GM04503 (cell line): Measurements from ENCODE around the gene KDM2B.

ENCODE experiments used
- DNase-seq: peaks from one replicate; pipeline ENCODE4 v3.0.0-alpha.2; 2012; ENCODE audit warnings: low read depth

Gene KDM2B

DNA sequence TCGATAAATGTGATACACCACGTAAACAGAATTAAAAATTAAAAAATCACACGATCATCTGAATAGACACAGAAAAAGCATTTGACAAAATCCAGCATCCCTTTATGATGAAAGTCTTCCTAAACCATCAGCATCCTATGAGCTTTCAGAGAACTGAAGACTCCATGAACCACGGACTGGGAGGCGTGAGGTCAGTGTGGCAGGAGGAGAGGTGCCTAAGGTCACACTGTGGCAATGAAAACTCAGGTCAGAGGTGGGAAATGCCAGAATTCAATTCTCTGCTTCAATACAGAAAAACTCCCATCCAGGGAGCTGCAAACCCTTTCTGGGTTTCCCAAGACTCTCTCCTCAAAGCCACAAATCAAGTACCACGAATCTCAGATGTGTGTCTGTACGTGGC, 51.6 kb downstream of the KDM2B start:
- no peak for DNase-seq

DNA sequence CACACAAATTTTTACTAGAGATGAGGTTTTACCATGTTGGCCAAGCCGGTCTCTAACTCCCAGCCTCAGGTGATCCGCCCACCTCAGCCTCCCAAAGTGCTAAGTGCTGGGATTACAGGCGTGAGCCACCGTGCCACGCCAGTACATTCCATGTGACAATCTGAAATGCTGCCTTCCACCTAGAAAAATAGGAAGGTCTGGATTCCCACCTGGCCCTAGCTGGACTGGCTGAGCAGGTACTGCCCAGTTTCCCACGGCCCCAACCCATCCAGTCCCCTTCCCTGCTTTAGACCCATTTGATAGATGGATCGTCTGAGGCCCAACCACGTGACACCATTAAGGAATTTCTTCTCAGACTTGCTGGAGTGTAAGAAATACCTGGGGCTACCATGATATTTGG, 55.4 kb downstream of the KDM2B start:
- DNase-seq: no peak

DNA sequence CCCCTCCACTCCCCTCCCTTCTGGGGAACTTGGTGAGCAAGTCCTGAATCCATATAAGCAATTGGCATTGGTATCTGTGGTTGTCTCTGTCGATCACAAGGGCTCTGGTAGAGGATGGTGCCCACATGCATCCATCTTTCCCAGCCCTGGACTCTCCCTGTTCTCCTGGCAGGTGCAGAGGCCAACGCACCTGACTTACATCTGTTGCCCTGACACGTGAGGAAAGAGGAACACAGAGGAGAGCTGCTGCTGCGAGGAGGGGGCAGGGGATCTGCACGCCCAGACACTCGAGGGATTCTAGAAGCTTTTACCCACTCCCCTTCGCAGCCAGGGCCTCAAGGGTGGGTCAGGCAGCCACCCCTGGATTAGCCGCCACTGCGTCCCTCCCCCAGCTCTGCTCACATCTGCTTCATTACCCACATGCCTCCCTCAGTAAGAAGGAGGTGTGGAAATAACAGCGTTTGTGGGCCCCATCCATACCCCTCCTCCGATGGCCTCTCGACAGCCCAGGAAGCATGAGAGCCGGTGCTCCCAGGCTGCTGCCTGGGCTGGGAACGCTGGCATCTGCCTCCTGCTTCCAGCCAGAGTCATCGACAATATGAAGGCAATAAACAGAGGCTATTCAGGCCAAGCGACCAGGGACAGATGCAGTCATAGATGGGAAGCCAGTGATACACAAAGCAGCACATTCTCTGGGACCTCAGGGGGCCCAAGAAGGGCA, 56.5 kb downstream of the KDM2B start:
- DNase-seq: no peak

DNA sequence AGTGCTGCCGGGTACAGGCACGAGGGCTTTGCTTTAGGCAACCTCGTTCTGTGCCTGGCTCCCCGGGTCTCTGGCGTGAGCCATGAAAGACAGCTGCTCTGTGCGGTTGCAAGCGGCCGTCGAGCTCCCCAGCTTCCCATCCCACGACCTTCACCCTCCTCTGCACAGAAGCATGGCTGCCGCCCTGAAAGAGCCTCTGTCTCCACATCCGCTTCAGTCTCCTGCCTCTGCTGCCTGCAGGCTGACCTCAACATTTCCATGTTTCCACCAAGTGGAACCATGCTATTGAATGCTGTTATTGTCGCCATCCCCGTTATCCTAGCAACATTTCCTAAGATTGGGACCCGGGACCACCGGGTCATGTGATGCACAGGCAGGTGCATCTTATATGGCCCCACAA, 57.1 kb downstream of the KDM2B start:
- no peak for DNase-seq

DNA sequence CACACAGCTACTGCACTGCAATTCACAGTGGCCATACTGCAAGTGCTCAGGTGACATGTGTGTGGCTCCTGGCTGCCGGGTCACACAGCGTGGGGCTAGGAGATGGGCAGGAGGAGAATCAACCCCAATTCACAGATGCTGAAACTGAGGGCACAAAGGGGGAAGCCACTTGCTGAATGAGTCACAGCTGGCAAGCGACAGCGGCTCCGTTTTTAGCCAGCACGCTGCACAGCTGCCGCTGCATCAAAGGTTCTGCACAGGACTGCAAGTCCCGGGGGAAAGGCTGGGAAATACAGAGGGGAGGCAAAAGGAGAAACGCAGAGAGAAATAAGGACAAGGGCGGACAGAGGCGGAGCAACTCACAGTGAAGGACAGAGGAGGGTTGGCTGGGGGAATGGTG, 57.9 kb downstream of the KDM2B start:
- no peak for DNase-seq

DNA sequence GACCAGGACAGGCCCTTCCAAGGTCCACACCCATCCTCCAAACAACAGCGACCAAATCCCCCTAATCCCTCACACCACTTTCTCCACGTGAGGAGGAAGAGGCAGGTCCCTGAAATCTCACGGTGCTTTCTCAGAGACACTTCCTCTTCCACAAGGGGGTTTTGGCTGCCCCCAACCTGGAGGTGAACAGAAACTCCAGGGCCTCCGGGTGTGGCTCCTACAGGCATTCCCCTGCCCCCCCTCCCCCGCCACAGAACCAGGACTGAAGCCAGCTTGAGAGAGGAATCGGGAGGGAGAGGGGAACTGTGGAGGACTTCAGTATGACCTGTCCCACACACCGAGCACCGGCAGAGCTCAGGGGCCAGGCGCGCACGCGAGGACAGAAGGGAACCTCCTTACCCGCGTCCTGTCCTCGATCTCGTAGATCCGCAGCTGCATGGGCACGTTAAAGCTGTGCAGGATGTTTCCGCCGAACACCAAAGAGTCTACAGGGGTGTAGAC, 60.2 kb downstream of the KDM2B start:
- DNase-seq: no peak

DNA sequence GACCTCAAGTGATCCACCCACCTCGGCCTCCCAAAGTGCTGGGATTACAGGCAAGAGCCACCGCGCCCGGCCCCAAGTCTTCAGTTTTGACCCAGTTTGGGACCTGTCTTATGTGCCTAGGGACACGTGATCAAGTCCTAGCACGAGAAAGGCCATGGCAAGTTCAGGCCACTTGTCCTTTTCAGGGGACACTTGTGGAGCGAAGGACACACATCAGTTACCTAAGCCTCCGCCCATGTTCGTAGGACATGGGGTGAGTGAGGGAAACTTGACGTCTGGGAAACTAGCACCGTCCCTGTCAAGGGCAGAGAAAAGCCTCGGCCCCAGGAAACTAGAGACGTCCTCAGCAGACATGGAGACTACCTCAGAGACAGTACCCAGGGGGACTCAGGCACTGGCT, 60.7 kb downstream of the KDM2B start:
- no peak for DNase-seq

DNA sequence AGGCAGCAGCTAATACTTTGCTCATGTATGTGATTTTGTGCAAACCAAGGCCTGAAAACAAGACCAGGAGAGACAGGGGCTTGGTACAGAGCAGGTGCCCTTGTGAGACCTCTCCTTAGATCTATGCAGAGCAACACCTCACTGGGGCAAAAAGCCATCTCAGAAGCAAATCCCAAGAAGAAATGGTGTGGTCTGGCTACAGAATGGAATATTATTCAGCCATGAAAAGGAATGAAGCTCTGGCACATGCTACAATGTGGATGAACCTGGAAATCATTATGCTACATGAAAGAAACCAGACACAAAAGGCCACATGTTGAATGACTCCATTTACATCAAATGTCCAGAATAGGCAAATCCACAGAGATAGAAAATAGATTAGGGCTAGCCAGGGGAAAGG, 61.6 kb downstream of the KDM2B start:
- DNase-seq: no peak

DNA sequence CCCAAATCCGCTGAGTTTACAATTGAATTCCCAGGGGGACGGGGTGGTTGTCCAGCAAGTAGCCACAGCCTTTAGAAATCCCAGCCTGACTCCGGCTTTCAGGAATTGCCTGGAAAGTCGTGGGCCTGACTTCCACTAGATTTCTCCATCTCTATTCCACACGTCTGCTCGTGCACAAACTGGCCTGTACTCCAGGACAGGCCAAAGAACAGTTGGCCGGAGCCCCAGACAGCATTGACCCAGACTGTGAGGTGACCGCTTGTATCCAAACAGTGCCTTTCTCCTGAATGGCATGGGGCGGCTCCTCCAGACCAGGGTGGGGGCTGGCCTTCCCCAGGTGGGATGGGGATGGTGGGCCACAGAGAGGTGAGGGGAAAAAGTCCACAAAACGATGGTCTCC, 62.2 kb downstream of the KDM2B start:
- DNase-seq: no peak

DNA sequence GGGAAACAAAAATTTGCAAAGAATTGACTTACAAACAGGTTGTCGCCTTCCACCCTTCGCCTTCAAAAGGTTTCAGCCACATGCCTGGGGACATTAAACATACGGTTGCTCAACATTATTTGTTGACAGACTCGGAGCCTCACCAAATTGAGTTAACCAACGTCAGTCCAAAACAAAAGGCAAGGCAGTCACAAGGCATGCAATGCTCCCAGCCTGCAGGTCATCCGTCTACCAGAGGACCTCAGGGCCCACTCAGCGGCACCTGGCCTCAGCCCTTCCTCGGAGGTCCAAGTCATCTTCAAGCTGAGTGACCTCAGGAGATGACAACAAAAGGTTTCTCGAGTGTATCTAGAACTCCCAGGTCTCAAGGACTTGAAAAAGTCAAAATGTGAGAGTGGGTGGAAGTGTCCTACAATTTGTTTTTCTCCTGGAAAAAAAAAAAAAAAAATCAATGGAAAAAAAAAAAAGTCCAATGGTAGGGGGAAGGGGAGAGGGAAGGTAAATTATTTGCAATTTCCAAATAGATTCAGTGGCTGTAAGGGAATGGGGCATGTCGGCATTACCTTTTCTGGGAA, 64.3 kb downstream of the KDM2B start:
- no peak for DNase-seq

DNA sequence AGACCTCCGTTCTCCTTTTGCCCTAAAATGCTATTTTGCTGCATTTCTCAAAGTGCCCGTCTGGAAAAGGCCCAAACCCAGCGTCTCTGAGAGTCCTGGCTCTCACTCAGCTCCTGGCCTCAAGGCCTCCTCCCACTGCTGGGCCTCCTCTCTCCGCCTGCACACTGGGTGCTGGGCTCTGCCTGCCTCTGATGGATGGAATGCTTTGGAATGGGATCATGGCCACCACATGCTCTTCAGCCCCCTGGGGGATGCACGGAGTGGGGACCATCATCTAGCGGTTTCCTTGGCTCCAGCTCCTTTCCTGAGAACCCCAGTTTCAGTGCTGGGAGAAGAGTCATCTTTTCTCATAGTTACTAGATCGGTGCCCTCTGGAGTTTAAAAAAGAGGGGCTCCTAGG, 65.2 kb downstream of the KDM2B start:
- DNase-seq: no peak

DNA sequence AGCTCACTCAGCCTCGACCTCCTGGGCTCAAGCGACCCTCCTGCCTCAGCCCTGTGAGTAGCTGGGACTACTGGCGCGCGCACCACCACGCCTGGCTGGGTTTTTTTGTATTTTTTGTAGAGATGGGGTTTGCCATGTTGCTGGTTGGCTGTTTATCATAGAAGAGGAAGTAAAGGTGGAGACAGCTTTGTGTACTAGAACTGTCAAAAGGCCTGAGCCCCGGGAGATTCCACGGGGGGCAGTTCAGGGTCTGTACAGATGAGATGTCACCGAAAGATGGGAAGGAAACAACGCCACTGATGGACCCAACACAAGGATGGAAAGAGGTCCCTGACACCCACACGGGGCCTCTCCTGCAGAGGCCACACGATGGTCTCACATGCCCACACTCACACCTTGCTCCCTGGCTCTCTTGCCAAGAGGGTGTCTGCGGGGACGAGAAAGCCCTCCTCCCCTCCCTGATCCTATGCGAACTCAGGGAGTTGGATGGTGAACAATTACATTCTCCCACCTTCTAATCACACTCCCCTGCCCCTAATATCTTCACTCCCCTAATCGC, 66.6 kb downstream of the KDM2B start:
- no peak for DNase-seq

DNA sequence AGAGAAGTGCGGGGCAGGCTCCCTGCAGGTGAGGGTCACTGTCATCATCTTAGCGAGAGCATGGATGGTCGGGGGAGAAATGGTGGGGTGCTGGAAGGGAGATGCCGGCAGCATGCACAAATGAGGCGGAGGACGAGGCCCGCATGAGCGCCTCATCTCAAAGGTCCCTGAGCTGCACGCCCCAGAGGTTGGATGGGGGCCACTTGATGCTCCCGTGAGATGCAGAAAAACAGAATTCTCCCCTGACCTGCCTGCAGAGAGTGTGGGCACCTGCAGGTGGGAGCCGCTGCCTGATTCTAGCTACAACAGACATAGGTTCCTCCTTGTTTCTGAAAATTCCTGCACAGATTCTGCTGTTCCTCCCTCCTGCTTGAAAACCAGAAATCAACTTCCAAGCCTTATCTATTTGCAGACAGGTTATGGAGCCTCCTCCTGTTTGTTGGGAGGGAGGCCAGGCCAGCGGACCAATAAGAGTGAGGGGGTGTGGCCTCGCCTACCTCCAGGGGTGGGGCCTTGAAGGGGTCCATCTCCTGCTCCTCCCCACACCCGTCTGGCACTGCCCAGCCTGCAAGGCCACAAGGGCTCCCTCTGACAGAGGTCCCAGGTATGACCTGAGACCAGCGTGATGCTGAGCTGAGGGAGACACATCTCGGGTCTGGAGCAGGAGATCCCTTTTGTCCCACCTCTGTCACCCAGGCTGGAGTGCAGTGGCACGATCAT, 67.2 kb downstream of the KDM2B start:
- no peak for DNase-seq

DNA sequence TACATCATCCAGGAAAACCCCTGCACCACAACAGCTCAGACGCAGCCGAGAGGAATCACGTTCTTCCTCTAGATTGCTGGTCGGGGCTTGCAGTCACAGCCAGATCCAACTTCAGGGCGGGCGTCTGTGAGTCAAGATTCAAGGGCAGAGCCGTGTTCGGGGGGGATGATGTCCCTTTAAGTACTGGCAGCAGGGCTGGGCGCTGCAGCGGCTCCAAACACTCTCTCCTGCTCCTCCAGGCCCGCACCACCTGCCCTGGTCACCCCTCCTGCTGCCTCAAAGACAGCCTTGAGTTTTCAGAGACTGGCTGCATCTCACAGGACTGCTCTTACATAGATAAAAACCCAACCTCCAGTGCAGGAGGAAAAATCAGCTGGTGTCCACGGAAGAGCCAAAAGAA, 68.3 kb downstream of the KDM2B start:
- no peak for DNase-seq

DNA sequence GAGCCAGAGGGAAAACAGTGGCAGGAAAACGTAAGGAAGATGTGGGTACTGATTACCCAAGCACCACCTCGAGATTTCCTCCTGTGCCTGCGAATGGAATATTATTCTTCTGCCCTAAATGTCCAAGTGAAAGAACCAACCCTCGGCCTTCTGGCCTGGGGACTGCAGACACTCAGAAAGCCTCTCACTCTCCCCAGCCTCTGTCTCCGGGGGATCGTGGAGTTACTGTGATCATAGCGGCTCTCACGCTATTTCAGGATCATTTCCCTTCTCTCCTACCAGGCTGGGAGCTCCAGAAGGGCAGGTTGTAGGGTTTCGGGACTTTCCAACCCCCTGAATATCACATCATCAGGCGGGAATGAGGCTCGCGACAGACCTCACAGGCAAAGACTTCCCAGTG, 68.9 kb downstream of the KDM2B start:
- no peak for DNase-seq

DNA sequence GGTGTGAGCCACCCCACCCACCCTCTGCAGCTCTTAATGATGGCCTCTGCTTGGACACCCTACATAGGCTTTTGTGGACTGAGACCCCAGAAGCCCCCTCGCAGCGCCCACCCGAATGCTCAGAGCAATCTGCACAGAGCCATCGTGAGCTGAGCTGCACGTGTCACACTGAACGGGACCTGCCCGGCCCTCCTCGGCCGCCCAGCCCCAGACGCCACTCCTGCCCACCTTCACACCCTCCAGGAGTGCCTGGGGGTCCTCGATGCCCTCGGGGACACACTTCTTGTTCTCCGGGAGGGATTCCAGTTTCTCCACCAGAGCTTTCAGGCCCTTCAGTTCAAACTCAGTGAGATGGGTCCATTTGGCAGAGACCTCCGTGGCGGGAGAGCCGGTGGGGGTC, 71.5 kb downstream of the KDM2B start:
- no peak for DNase-seq

DNA sequence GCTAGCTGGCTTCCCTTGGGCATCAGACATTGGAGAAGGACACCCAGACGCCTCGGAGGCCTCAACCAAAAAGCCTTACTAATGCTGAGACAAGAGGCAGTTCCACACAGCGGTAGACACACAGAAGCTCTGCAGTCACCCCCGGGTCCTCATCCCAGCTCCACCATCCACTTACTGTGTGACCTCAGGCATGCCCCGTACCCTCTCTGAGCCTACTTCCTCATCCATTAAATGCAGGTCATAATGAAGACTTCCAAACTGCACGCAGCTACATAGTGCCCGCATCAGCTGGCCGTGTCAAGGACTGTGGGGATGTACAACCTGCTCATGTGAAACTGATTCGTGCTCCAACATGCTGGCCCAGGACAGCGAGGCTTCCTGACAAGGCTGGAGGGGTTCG, 72.3 kb downstream of the KDM2B start:
- DNase-seq: no peak

DNA sequence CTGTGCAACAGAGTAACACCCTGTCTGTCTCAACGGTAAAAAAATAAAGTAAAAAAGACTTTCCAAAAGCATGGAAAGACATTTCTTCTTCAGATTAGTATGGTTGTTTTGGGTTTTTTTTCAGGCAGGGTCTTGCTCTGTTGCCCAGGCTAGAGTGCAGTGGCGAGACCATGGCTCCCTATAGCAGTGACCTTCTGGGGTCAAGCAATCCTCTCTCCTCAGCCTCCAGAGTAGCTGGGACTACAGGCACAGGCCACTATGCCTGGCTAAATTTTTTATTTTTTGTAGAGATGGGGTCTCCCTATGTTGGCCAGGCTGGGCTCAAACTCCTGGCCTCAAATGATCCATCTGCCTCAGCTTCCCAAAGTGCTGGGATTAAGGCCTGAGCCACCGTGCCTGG, 72.8 kb downstream of the KDM2B start:
- DNase-seq: no peak

DNA sequence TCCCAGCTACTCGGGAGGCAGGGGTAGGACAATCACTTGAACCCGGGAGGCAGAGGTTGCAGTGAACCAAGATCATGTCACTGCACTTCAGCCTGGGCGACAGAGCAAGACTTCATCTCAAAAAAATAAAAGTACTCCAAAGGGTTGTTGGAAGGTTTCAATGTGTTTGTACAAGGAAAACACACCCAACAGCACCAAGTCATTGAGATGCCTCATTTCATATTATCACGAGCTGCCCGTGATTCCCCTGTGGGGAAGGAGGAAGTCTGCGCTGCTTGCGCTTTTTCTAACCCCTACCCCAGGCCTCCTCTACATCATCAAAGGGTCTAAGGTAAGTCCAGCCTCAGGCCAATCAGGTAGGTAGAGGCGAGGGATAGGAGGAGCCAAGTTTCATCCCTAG, 73.6 kb downstream of the KDM2B start:
- DNase-seq: no peak

DNA sequence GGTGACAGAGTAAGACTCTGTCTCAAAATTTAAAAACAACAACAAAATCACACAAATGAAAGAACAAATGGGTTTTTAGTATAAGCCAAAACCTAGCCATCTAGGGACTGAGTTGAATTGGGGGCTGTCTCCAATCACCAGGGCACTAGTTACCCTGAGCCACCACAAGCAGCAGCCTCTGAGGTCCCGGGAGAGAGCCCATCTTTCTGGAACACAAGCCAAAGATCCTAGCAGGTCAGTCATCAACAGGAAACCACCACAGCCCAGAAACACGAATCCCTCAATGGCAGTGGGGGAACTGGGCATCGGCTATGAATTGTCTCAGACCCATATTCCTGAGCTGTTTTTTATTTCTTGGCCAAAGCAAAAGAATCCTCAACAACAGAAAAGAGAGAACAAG, 75.3 kb downstream of the KDM2B start:
- peak; percentile 29 for DNase-seq

DNA sequence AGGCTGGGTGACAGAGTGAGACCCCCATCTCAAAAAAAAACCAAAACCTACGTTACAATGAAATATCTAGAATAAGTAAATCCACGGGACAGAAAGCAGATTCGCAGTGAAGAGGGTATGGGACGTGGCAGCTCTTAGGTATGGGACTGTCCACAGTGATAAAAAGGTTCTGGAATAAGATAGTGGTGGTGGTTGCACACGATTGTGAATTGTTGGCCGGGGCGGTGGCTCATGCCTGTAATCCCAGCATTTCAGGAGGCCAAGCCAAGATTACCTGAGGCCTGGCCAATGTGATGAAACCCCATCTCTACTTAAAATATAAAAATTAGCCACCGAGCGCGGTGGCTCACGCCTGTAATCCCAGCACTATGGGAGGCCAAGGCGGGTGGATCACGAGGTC, 76.3 kb downstream of the KDM2B start:
- DNase-seq: no peak

DNA sequence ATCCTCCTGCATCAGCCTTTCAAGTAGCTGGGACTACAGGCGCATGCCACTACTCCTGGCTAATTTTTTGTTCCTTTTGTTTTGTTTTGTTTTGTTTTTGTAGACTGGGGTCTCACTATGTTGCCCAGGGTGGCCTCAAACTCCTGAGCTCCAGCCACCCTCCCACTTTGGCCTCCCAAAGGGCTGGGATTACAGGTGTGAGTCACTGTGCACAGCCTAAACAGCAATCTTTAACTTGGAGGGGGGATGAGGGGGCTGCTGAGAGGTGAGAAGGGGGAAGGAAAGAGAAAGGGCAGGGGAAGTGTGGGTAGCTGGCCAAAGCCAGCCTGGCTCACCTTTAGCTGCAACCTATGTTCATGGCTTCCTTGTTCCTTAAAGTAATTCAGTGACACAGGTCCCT, 77.4 kb downstream of the KDM2B start:
- no peak for DNase-seq

DNA sequence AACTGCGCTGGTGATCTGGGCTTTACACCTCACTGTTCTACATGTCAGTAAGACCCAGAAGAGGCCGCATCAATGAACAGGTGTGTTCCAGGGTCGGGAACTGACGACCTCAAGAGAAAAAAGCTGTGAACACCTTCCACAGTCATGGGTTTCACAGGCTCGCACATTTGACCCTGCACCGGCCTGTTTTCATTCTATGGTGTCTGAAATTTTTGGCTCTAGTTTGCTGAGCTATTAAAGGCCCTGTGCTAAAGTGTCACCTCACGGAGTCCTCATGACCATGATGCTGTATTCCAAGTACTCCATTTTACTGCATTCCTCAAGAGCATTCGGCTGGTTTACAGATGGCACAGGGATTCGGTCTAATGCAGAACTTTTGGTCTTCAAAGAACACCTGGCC, 78.9 kb downstream of the KDM2B start:
- DNase-seq: no peak
